ENCODE results near the gene NEK11.

DNA sequence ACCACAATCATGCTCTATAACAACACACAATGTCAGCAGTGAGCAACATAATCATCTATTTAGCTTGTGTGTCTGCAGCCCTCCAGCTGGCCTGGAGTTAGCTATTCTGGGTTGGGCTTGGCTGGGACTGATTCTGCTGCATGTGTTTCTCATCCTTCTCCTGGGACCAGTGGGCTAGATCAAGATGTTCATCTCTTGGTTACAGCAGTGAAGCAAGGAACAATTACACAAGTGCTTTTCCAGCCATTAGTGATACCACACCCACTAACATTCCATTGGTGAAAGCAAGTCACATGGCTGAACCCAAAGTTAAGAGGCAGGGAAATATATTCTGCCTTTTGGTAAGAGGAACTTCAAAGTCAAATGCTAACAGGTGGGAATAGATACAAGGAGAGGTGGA lies 369.5 kb downstream of the NEK11 start:
- TF ChIP-seq POLR2AphosphoS5 (IDR thresholded peaks at IDR 0.05; ENCODE audit: low read depth, low read length) (no peak), MEF2A (IDR thresholded peaks at IDR 0.05; ENCODE audit: borderline replicate concordance, low read depth) (no peak), RFX5 (IDR thresholded peaks at IDR 0.05; ENCODE audit: low read length) (no peak), EP300 (IDR thresholded peaks at IDR 0.05; ENCODE audit: borderline replicate concordance in 1 of 2, low read depth in 1 of 2, low read length in 1 of 2) (no peak), TAF1 (IDR thresholded peaks at IDR 0.05; ENCODE audit: borderline replicate concordance, low read depth, low read length) (no peak), SMC3 (IDR thresholded peaks at IDR 0.05; ENCODE audit: low read depth, low read length) (no peak), ELF1 (IDR thresholded peaks at IDR 0.05) (no peak), YY1 (IDR thresholded peaks at IDR 0.05; ENCODE audit: low read depth) (no peak), EZH2phosphoT487 (IDR thresholded peaks at IDR 0.05; ENCODE audit: borderline replicate concordance, low read depth) (no peak), RAD21 (IDR thresholded peaks at IDR 0.05; ENCODE audit: low read length) (no peak)
- TF ChIP-seq, protein P1, sequence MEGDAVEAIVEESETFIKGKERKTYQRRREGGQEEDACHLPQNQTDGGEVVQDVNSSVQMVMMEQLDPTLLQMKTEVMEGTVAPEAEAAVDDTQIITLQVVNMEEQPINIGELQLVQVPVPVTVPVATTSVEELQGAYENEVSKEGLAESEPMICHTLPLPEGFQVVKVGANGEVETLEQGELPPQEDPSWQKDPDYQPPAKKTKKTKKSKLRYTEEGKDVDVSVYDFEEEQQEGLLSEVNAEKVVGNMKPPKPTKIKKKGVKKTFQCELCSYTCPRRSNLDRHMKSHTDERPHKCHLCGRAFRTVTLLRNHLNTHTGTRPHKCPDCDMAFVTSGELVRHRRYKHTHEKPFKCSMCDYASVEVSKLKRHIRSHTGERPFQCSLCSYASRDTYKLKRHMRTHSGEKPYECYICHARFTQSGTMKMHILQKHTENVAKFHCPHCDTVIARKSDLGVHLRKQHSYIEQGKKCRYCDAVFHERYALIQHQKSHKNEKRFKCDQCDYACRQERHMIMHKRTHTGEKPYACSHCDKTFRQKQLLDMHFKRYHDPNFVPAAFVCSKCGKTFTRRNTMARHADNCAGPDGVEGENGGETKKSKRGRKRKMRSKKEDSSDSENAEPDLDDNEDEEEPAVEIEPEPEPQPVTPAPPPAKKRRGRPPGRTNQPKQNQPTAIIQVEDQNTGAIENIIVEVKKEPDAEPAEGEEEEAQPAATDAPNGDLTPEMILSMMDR (IDR thresholded peaks at IDR 0.05), result no peak
- TF ChIP-seq, protein P2, sequence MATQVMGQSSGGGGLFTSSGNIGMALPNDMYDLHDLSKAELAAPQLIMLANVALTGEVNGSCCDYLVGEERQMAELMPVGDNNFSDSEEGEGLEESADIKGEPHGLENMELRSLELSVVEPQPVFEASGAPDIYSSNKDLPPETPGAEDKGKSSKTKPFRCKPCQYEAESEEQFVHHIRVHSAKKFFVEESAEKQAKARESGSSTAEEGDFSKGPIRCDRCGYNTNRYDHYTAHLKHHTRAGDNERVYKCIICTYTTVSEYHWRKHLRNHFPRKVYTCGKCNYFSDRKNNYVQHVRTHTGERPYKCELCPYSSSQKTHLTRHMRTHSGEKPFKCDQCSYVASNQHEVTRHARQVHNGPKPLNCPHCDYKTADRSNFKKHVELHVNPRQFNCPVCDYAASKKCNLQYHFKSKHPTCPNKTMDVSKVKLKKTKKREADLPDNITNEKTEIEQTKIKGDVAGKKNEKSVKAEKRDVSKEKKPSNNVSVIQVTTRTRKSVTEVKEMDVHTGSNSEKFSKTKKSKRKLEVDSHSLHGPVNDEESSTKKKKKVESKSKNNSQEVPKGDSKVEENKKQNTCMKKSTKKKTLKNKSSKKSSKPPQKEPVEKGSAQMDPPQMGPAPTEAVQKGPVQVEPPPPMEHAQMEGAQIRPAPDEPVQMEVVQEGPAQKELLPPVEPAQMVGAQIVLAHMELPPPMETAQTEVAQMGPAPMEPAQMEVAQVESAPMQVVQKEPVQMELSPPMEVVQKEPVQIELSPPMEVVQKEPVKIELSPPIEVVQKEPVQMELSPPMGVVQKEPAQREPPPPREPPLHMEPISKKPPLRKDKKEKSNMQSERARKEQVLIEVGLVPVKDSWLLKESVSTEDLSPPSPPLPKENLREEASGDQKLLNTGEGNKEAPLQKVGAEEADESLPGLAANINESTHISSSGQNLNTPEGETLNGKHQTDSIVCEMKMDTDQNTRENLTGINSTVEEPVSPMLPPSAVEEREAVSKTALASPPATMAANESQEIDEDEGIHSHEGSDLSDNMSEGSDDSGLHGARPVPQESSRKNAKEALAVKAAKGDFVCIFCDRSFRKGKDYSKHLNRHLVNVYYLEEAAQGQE (IDR thresholded peaks at IDR 0.05; ENCODE audit: low read depth, low read length), result no peak
- TF ChIP-seq, protein P3, sequence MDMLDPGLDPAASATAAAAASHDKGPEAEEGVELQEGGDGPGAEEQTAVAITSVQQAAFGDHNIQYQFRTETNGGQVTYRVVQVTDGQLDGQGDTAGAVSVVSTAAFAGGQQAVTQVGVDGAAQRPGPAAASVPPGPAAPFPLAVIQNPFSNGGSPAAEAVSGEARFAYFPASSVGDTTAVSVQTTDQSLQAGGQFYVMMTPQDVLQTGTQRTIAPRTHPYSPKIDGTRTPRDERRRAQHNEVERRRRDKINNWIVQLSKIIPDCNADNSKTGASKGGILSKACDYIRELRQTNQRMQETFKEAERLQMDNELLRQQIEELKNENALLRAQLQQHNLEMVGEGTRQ (IDR thresholded peaks at IDR 0.05; ENCODE audit: borderline replicate concordance, low read depth, low read length), result no peak

Measured in SK-N-SH (cell line).